GM19467 (cell line): ENCODE measurements around the gene MRPL54.

ENCODE experiments used
- ATAC-seq: cut with Tn5 transposase; IDR thresholded peaks from one replicate; pipeline ENCODE4 v1.9.1; 2021; ENCODE audit warnings: mild to moderate bottlenecking, moderate library complexity; ENCODE audit not compliant: unreplicated experiment

The MRPL54 gene

GRCh38 chr19:3762501-3763459 lies at the start of gene MRPL54:
TSS of gene MRPL54 (plus strand) at chr19:3762682. CDS start at chr19:3762701, 19 bp downstream.
- peak; percentile 56 for ATAC-seq

- no peak for ATAC-seq
These were observed 46.3 kb upstream of the MRPL54 start for GRCh38 chr19:3716147-3716668.

- ATAC-seq, result no peak
These were observed 42.6 kb upstream of the MRPL54 start for GRCh38 chr19:3719868-3720267.

GRCh38 chr19:3720349-3720917 lies 42.0 kb upstream of the MRPL54 start:
- ATAC-seq, result no peak

- ATAC-seq, result no peak
These were observed 41.2 kb upstream of the MRPL54 start for GRCh38 chr19:3721131-3721886.

- ATAC-seq, result no peak
These were observed 40.5 kb upstream of the MRPL54 start for GRCh38 chr19:3721887-3722442.

GRCh38 chr19:3722443-3723109 lies 39.9 kb upstream of the MRPL54 start:
- no peak for ATAC-seq

GRCh38 chr19:3723110-3723488 lies 39.4 kb upstream of the MRPL54 start:
- no peak for ATAC-seq

- no peak for ATAC-seq
These were observed 38.6 kb upstream of the MRPL54 start for GRCh38 chr19:3723883-3724282.

- ATAC-seq, result no peak
These were observed 37.4 kb upstream of the MRPL54 start for GRCh38 chr19:3725121-3725520.

GRCh38 chr19:3725640-3726310 lies 36.7 kb upstream of the MRPL54 start:
- no peak for ATAC-seq

- no peak for ATAC-seq
These were observed 32.0 kb upstream of the MRPL54 start for GRCh38 chr19:3730457-3730958.

GRCh38 chr19:3732108-3732507 lies 30.4 kb upstream of the MRPL54 start:
- no peak for ATAC-seq

GRCh38 chr19:3733549-3734309 lies 28.8 kb upstream of the MRPL54 start:
- ATAC-seq, result no peak

- ATAC-seq, result no peak
These were observed 28.2 kb upstream of the MRPL54 start for GRCh38 chr19:3734310-3734600.

- no peak for ATAC-seq
These were observed 26.3 kb upstream of the MRPL54 start for GRCh38 chr19:3736106-3736724.

GRCh38 chr19:3737487-3738205 lies 24.8 kb upstream of the MRPL54 start:
- no peak for ATAC-seq
